Skin of body (tissue), 2 donors: ENCODE measurements around the gene GFER. TPM values are rescaled to one million over a fixed set of nuclear protein-coding genes. Genes with fewer than 3 reads are reported as not detected.
A peak's percentile ranks its signal among the peaks of the same experiment; 100 is the strongest.
"Not testable (repeated sequence)": the region's sequence is repeated elsewhere in the genome, so short reads cannot be mapped to it uniquely, and the experiment has no call there.

Experiments
- DNase-seq: peaks from one replicate; lab custom pipeline; 2025; lab: John Stamatoyannopoulos, UW
- total RNA-seq: library from RNA; depleted of rRNA; stranded (reverse); fragments of >200 nt; gene quantifications from one replicate; pipeline ENCODE4 v1.2.3, GENCODE V29; 2014

GFER gene
- total RNA-seq, 1 donor from 2014 or later: 5.8 TPM

GRCh38 chr16:1957434-1958142 is 26.4 kb upstream of the GFER start:
- DNase-seq: not testable (repeated sequence)

- not testable (repeated sequence) for DNase-seq
Observed at GRCh38 chr16:1958143-1958491, 25.9 kb upstream of the GFER start.

GRCh38 chr16:1958715-1959268 is 25.2 kb upstream of the GFER start:
- DNase-seq: no peak

- peak; percentile 74 for DNase-seq
Observed at GRCh38 chr16:1959269-1960039, 24.5 kb upstream of the GFER start, which contains the start of gene NDUFB10. Gene NDUFB10 (plus strand): TSS chr16:1959538. CDS start chr16:1959625, 87 bp downstream.

- DNase-seq: no peak
Observed at GRCh38 chr16:1960665-1961630, 23.0 kb upstream of the GFER start.

GRCh38 chr16:1961651-1962067 is 22.3 kb upstream of the GFER start:
- DNase-seq: no peak

- not testable (repeated sequence) for DNase-seq
Observed at GRCh38 chr16:1962161-1963153, 21.5 kb upstream of the GFER start.

GRCh38 chr16:1963806-1964505 is 20.0 kb upstream of the GFER start:
- no peak for DNase-seq

GRCh38 chr16:1964506-1965395 is 19.2 kb upstream of the GFER start, which contains the start of gene RPS2:
Gene RPS2 (minus strand): TSS chr16:1964826. CDS start chr16:1964625, 201 bp downstream.
- DNase-seq: peak; percentile 98

GRCh38 chr16:1965396-1966001 is 18.5 kb upstream of the GFER start:
- no peak for DNase-seq

GRCh38 chr16:1966460-1966859 is 17.5 kb upstream of the GFER start, which contains the start of gene RNF151:
Gene RNF151 (plus strand): TSS chr16:1966856. CDS start chr16:1966882, 26 bp downstream.
- DNase-seq: no peak

GRCh38 chr16:1968146-1968953 is 15.6 kb upstream of the GFER start:
- no peak for DNase-seq

- peak; percentile 93 for DNase-seq
Observed at GRCh38 chr16:1971796-1972489, 12.1 kb upstream of the GFER start, which contains the start of gene TBL3. Gene TBL3 (plus strand): TSS chr16:1972053. CDS start chr16:1972165, 112 bp downstream.

- no peak for DNase-seq
Observed at GRCh38 chr16:1972490-1972877, 11.5 kb upstream of the GFER start.

GRCh38 chr16:1973461-1974156 is 10.4 kb upstream of the GFER start:
- no peak for DNase-seq
